GM18505 (cell line): ENCODE results near the gene VSNL1.
"Not testable (repeated sequence)": the region's sequence is repeated elsewhere in the genome, so short reads cannot be mapped to it uniquely, and the experiment has no call there.

ENCODE experiments used
- ATAC-seq: cut with Tn5 transposase; IDR thresholded peaks from one replicate; pipeline ENCODE4 v1.9.1; 2021; ENCODE audit not compliant: unreplicated experiment
- POLR2A ChIP-seq: IDR thresholded peaks from 4 replicates; pipeline ENCODE4 v1.6.1; 2011; ENCODE audit warnings: borderline replicate concordance; ENCODE audit not compliant: insufficient read depth, insufficient read length; ENCODE audit errors: extremely low read depth

The VSNL1 gene

DNA sequence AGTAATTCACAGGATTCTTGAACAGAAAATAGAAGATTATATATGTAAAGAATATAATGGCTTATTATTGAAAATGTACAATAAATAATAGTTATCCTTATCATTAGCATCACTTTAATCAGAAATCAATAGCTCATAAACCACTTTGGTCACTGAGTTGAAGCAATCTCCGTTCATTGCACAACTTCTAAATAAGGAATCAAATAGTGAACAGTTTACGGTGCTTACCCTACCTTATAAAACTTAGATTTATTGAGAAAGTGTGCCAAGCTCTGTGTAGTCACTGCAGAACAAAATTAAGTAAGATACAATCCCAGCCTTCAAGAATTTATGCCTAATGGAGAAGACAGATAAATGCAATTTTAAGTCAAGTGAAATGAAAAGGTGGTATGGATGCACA, 6.7 kb downstream of the VSNL1 start:
- no peak for TF ChIP-seq POLR2A

GRCh38 chr2:17547737-17548136, 7.2 kb downstream of the VSNL1 start:
- TF ChIP-seq POLR2A: no peak
- ATAC-seq: no peak

More for the DNA sequence above, 6.7 kb downstream of the VSNL1 start:
- no peak for ATAC-seq

- no peak for ATAC-seq
- no peak for TF ChIP-seq POLR2A
Observed at GRCh38 chr2:17550907-17551306, 10.4 kb downstream of the VSNL1 start.

DNA sequence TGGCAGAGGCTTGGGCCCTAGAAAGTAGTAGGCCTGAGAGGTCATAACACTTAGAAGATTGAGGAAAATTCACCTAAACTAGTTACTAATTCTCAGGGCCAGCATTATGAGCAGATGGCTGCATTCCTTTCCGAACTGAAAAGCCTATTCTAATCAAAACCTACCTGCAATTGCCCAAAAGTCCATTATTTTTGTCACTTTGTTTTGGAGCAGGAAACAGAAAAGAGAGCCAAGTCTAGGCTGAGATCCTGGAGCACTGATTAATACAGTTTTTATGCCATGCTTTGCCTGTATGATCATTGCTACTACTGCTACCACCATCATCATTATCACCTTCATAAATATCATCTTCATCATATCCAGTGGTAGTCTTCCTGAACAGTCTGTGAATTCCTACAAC, 14.7 kb downstream of the VSNL1 start:
- ATAC-seq: no peak
- no peak for TF ChIP-seq POLR2A

- no peak for ATAC-seq
- no peak for TF ChIP-seq POLR2A
Observed at GRCh38 chr2:17557596-17557995, 17.1 kb downstream of the VSNL1 start.

DNA sequence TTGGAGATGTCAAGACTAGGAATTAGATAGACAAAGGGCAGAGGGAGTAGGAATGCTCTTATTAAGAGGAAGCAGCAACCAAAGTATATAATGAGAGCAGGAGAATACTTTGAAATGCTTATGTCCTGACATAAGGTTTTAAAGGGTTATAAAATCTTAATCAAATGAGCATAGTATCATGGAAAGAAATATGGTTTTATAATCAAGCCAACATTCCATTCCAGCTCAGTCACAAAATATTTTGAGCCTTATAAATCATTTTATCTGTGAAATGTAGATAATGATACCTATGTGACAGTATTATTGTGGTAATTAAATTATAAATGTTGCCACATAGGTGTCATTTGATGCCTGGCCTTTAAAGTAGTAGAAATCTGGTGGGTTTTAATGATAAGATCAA, 17.6 kb downstream of the VSNL1 start:
- TF ChIP-seq POLR2A: no peak
- ATAC-seq: no peak

DNA sequence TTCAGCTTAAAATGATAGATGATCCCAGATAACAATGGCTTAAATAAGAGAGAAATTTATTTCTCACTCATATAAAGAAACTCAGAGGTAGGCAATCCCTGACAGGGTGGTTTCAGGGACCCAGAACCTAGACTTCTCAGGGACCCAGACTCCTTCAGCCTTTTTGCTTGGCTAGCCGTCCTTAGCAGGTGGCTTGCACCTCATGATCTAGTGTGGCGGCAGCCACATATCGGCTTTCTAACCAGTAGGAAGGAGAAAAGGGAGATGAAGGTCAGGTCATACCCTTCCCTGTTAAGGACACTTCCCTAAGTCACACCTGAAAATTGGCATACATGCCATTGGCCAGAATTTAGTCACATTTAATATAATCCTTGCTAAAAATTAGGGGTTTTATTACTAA, 18.4 kb downstream of the VSNL1 start:
- no peak for ATAC-seq
- TF ChIP-seq POLR2A: no peak

DNA sequence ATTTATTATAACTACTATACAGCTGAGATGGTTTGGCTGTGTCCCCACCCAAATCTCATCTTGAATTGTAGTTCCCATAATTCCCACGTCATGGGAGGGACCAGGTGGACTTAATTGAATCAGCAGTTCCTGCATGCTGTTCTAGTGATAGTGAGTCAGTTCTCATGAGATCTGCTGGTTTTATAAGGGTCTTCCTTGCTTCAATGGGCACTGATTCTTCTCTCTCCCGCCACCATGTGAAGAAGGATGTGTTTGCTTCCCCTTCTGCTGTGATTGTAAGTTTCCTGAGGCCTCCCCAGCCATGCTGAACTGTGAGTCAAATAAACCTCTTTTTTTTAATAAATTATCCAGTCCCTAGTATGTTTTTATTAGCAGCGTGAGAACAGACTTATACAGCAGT, 25.2 kb downstream of the VSNL1 start:
- not testable (repeated sequence) for ATAC-seq

- no peak for ATAC-seq
- TF ChIP-seq POLR2A: no peak
Observed at GRCh38 chr2:17571681-17572080, 31.2 kb downstream of the VSNL1 start.

- TF ChIP-seq POLR2A: no peak
- no peak for ATAC-seq
Observed at GRCh38 chr2:17573085-17573803, 32.7 kb downstream of the VSNL1 start.

DNA sequence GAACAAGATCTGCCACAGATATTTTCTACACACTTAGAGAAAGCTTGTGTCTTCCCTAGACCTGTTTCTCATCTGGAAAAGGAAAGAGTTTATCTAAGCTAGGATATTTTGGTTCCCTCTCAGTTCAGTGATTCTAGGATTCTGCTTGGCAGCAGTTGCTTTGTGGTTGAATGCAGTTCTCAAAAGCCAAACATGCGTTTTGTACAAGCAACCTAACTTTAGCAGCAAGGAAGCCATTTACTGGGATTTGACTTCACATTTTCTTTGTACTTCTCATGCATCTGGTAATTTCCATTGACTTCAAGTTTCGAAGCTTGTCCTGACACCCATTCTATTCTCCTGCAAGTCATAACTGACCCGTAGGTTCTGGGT, 33.3 kb downstream of the VSNL1 start:
- no peak for TF ChIP-seq POLR2A
- no peak for ATAC-seq

GRCh38 chr2:17574406-17575073, 34.0 kb downstream of the VSNL1 start:
- no peak for ATAC-seq
- no peak for TF ChIP-seq POLR2A

DNA sequence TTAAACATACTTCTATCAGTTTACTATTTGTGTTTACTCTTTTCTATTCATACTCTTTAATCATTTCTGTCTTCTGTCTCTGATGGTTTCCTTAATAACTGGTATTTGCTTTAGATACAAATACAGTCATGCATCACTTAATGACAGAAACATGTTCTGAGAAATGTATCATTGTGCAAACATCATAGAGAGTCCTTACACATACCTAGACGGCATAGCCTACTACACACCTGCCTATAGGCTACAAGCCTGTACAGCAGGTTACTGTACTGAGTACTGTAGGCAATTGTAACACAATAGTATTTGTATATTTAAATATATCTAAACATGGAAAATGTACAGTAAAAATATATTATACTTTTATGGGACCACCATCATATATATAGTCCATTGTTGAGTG, 36.3 kb downstream of the VSNL1 start:
- no peak for ATAC-seq
- no peak for TF ChIP-seq POLR2A

DNA sequence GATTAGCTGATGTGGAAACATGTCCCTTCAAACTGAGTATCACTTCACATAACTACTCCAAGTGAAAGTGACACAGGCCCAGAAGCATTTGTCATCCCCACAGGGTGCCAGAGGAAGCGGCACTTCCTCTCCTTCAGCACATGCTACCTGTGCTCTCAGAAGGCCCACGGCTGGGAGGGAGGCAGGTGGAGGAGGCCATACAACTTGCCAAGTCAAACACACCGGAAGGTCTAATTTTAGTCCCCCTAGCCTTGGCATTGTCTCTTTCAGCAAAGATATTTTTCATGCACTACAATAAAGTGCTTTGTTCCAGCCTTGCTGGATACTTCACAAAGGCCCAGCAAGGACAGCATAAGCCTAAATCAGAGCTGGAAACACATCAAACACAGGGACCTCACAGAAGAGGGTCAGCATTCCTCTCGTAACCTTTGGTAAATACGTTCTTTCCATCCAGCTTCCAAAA, 38.0 kb downstream of the VSNL1 start:
- no peak for TF ChIP-seq POLR2A
- ATAC-seq: peak; percentile 74
